ENCODE results near the gene SND1. TPM values are rescaled to one million over a fixed set of nuclear protein-coding genes. Genes with fewer than 3 reads are reported as not detected.

The SND1 gene
- total RNA-seq, 1 experiment from 2014 or later = 139 TPM

GRCh38 chr7:127638197-127638596, 13.8 kb upstream of the SND1 start:
- ATAC-seq = no peak

GRCh38 chr7:127644484-127644883, 7.5 kb upstream of the SND1 start:
- Histone ChIP-seq H3K36me3 (ENCODE audit: low read depth, low read length) (no peaks in the 10 kb centered on the region), H3K27me3 (ENCODE audit: low read length) (no peaks in the 10 kb centered on the region), H3K4me3 (ENCODE audit: low read length) (no peak overlapping the region), H3K4me2 (ENCODE audit: low read length) (no peak overlapping the region), H2AFZ (ENCODE audit: low read length) (no peak overlapping the region; the same call in 1 of the 2 replicates), H4K20me1 (ENCODE audit: low read length) (no peaks in the 10 kb centered on the region), H3K79me2 (ENCODE audit: low read length) (no peaks in the 10 kb centered on the region), H3K9me2 (replicated peaks; ENCODE audit: low read length) (no peaks in the 10 kb centered on the region), H3F3A (ENCODE audit: low read length, unreplicated experiment) (no peaks in the 10 kb centered on the region), H3K9ac (ENCODE audit: low read length) (no peak overlapping the region), H3K27ac (ENCODE audit: low read length) (no peak overlapping the region), H3K9me3 (ENCODE audit: low read length) (no peaks in the 10 kb centered on the region), H3K4me1 (ENCODE audit: insufficient read depth, low read length) (no peaks in the 10 kb centered on the region)
- no TSS peak for BruUV-seq (replicated peaks)
- ATAC-seq = no peak
- DNase-seq = no peak
- intact Hi-C loops (cut with micrococcal nuclease) = loop anchor here (5.0 kb wide), 1 partner anchor 52 kb away; the partner anchor contains the start of gene FSCN3
- POLR2A ChIA-PET (ENCODE audit: unreplicated experiment) = no interaction called here
- TF ChIP-seq EZH2 (IDR thresholded peaks at IDR 0.05; ENCODE audit: low read length, unreplicated experiment) (no peak), EZH2phosphoT487 (IDR thresholded peaks at IDR 0.05; ENCODE audit: borderline replicate concordance, low read length) (no peak), CTCF (conservative IDR thresholded peaks at IDR 0.05; ENCODE audit: low read depth, low read length) (no peak)
- CTCF ChIA-PET = no interaction called here

More at GRCh38 chr7:127638197-127638596, 13.8 kb upstream of the SND1 start:
- ChIA-PET CTCF (no interaction called here), POLR2A (ENCODE audit: unreplicated experiment) (no interaction called here)
- Histone ChIP-seq H3K9me3 (ENCODE audit: low read length) (no peaks in the 10 kb centered on the region), H3K79me2 (ENCODE audit: low read length) (no peaks in the 10 kb centered on the region), H3F3A (ENCODE audit: low read length, unreplicated experiment) (no peaks in the 10 kb centered on the region), H3K36me3 (ENCODE audit: low read depth, low read length) (no peaks in the 10 kb centered on the region), H3K4me3 (ENCODE audit: low read length) (no peak overlapping the region), H3K27ac (ENCODE audit: low read length) (no peak overlapping the region), H3K4me2 (ENCODE audit: low read length) (no peak overlapping the region), H2AFZ (ENCODE audit: low read length) (no peak overlapping the region), H3K4me1 (ENCODE audit: insufficient read depth, low read length) (no peaks in the 10 kb centered on the region), H3K9me2 (replicated peaks; ENCODE audit: low read length) (no peaks in the 10 kb centered on the region), H4K20me1 (ENCODE audit: low read length) (no peaks in the 10 kb centered on the region), H3K27me3 (ENCODE audit: low read length) (no peaks in the 10 kb centered on the region), H3K9ac (ENCODE audit: low read length) (no peak overlapping the region)
- no TSS peak for BruUV-seq (replicated peaks)
- TF ChIP-seq EZH2phosphoT487 (IDR thresholded peaks at IDR 0.05; ENCODE audit: borderline replicate concordance, low read length) (no peak), EZH2 (IDR thresholded peaks at IDR 0.05; ENCODE audit: low read length, unreplicated experiment) (no peak), CTCF (conservative IDR thresholded peaks at IDR 0.05; ENCODE audit: low read depth, low read length) (no peak)
- DNase-seq = no peak
- intact Hi-C loops (cut with micrococcal nuclease) = no loop called here

GRCh38 chr7:127647636-127648035, 4.4 kb upstream of the SND1 start:
- Histone ChIP-seq H3K36me3 (ENCODE audit: low read depth, low read length) (no peaks in the 10 kb centered on the region), H3K4me3 (ENCODE audit: low read length) (no peak overlapping the region), H3K27me3 (ENCODE audit: low read length) (no peaks in the 10 kb centered on the region), H3K4me2 (ENCODE audit: low read length) (no peak overlapping the region), H3K79me2 (ENCODE audit: low read length) (peaks cover 6% of the 10 kb centered on the region), H3K4me1 (ENCODE audit: insufficient read depth, low read length) (peaks cover 6% of the 10 kb centered on the region), H3K9ac (ENCODE audit: low read length) (no peak overlapping the region), H2AFZ (ENCODE audit: low read length) (no peak overlapping the region), H3F3A (ENCODE audit: low read length, unreplicated experiment) (no peaks in the 10 kb centered on the region), H3K9me3 (ENCODE audit: low read length) (no peaks in the 10 kb centered on the region), H3K27ac (ENCODE audit: low read length) (no peak overlapping the region), H4K20me1 (ENCODE audit: low read length) (no peaks in the 10 kb centered on the region), H3K9me2 (replicated peaks; ENCODE audit: low read length) (no peaks in the 10 kb centered on the region)
- ChIA-PET CTCF (no interaction called here), POLR2A (ENCODE audit: unreplicated experiment) (no interaction called here)
- TF ChIP-seq EZH2 (IDR thresholded peaks at IDR 0.05; ENCODE audit: low read length, unreplicated experiment) (no peak), CTCF (conservative IDR thresholded peaks at IDR 0.05; ENCODE audit: low read depth, low read length) (no peak), EZH2phosphoT487 (IDR thresholded peaks at IDR 0.05; ENCODE audit: borderline replicate concordance, low read length) (no peak)
- BruUV-seq (replicated peaks) = no TSS peak
- ATAC-seq (no peak), DNase-seq (no peak)
- intact Hi-C loops (cut with micrococcal nuclease) = no loop called here

All from PC-3 (cell line).